Suppressor macrophage treated with lipopolysaccharide for 1 hour (primary cell): ENCODE data around the gene SRSF12.
A peak's percentile ranks its signal among the peaks of the same experiment; 100 is the strongest.
"Not testable (repeated sequence)": the region's sequence is repeated elsewhere in the genome, so short reads cannot be mapped to it uniquely, and the experiment has no call there.

ENCODE experiments used
- DNase-seq, 3 donors: peaks; one replicate each; pipeline ENCODE4 v3.0.0-alpha.2; 2020 to 2022

SRSF12 gene

GRCh38 chr6:89069536-89070163 is 48.2 kb downstream of the SRSF12 start:
- DNase-seq: no peak

- no peak for DNase-seq
Observed at GRCh38 chr6:89068695-89069094, 49.2 kb downstream of the SRSF12 start.

- DNase-seq: peak in 1 of 3 donors; percentile 23
Observed at GRCh38 chr6:89067796-89068195, 50.1 kb downstream of the SRSF12 start.

- peak; percentile 63 to 69 (median 67) for DNase-seq
Observed at GRCh38 chr6:89066940-89067646, 50.8 kb downstream of the SRSF12 start.

- not testable (repeated sequence) for DNase-seq
Observed at GRCh38 chr6:89066121-89066520, 51.8 kb downstream of the SRSF12 start.

GRCh38 chr6:89064931-89065330 is 52.9 kb downstream of the SRSF12 start:
- DNase-seq: not testable (repeated sequence)

- DNase-seq: no peak
Observed at GRCh38 chr6:89063881-89064280, 54.0 kb downstream of the SRSF12 start.

- no peak for DNase-seq
Observed at GRCh38 chr6:89059227-89059626, 58.6 kb downstream of the SRSF12 start.

- DNase-seq: no peak
Observed at GRCh38 chr6:89058627-89059026, 59.2 kb downstream of the SRSF12 start.

GRCh38 chr6:89057759-89058158 is 60.1 kb downstream of the SRSF12 start:
- DNase-seq: no peak

- DNase-seq: no peak
Observed at GRCh38 chr6:89054208-89054607, 63.7 kb downstream of the SRSF12 start.

- DNase-seq: peak; percentile 57 to 73 (median 67)
Observed at GRCh38 chr6:89051676-89052075, 66.2 kb downstream of the SRSF12 start.

GRCh38 chr6:89050697-89051096 is 67.2 kb downstream of the SRSF12 start:
- peak in 2 of 3 donors; percentile 21 to 22 for DNase-seq

- peak; percentile 40 to 63 (median 56) for DNase-seq
Observed at GRCh38 chr6:89050155-89050554, 67.7 kb downstream of the SRSF12 start.

- no peak for DNase-seq
Observed at GRCh38 chr6:89048985-89049384, 68.9 kb downstream of the SRSF12 start.

- peak in 1 of 3 donors; percentile 16 for DNase-seq
Observed at GRCh38 chr6:89048288-89048923, 69.5 kb downstream of the SRSF12 start.

GRCh38 chr6:89047473-89047872 is 70.4 kb downstream of the SRSF12 start:
- peak; percentile 27 to 29 (median 27) for DNase-seq
